ENCODE measurements around the gene CHID1.

The CHID1 gene

DNA sequence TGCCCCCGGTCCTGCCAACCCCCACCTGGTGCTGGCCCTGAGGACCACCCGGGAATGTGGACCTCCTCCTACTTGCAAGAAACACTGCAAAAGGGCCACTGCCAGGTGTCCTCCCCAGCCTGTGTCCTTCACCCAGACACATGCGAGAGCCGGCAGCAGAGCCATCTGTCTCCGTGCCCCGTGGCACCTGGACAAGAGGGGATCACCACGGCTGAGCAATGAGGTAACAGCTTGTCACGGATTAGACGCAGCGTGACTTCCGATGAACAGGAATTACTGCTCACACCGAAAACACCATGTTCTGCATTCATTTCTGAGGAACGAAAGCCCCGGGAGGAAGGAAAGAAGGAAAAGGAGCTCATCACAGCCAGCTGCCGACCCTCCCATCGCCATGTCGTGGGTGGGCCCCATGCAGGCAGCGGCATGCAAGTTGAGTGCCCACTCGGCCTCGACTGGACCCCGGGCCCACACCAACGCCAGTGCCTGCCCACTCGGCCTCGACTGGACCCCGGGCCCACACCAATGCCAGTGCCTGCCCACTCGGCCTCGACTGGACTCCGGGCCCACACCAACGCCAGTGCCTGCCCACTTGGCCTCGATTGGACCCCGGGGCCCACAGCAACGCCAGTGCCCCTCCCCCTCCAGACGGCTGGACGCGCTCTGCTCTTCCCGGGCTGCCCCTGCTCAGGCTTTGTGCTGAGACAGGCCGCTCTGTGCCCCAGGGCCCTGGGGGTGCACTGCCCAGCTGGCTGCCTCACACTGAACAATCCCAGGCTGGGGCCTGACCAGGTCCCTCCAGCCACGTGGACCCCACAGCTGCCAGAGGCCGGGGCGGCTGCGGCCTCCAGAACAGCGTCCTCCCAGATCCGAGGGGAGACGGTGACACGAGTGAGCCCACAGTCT lies 22.0 kb downstream of the CHID1 start:
- DNase-seq (ENCODE audit: low spot score): no peak

- no peak for DNase-seq (ENCODE audit: low spot score)
These were observed 23.0 kb downstream of the CHID1 start for GRCh38 chr11:887589-887988.

DNA sequence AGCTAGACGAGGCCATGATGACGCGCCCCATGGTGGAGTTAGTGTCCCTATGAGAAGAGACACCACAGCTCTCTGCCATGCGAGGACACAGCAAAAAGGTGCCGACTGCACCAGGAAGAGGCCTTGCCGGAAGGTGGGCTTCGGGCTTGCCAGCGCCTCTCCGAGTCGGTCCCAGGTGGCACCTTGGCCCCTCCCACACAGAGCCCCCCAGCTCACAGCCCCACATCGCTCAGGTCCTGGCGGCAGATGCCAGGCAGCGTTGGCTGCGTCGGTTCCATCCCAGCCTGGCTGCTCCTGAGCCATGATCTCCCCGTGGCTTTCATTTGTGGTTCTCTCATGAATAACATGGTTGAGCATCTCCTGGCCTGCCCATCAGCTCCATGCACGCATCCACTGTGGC lies 24.0 kb downstream of the CHID1 start:
- DNase-seq (ENCODE audit: low spot score): no peak

- no peak for DNase-seq (ENCODE audit: low spot score)
These were observed 26.0 kb downstream of the CHID1 start for GRCh38 chr11:884578-885070.

DNA sequence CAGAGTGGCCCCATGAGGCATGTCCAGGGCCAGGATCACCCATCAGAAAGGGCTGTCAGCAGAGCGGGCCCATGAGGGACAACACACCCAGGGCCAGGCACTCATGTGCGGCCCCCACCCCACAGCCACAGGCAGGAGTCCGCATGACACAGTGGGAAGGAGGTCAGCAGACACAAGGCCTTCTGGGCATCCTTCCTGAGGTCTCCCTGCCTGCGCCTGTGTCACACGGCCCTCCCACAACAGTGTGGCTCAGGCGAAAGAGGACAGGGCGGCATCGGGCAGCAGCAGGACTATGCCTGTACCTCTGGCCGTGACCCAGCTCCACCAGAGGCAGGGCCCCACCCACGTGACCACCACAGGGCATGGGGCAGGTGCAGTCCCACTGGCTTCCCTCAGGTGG lies 27.1 kb downstream of the CHID1 start:
- DNase-seq (ENCODE audit: low spot score): no peak

DNA sequence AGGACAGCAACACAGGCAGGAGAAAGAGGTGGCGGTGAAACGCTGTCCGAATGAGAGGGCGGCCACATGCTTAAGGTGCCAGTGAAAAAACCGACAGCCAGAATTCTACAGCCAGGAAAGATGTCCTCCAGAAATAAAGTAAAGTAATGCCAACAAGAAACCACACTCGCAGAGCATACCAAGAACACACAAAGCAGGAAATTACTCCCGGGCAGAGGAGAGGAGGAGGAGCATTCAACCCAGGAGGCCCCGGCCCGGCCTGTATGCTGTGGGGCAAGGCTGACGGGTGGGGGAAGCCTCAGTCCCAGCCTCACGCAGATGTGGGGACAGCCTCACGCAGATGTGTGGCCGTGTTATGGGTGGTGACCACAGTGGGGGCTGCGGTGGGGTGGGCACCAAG lies 28.0 kb downstream of the CHID1 start:
- DNase-seq (ENCODE audit: low spot score): no peak

DNA sequence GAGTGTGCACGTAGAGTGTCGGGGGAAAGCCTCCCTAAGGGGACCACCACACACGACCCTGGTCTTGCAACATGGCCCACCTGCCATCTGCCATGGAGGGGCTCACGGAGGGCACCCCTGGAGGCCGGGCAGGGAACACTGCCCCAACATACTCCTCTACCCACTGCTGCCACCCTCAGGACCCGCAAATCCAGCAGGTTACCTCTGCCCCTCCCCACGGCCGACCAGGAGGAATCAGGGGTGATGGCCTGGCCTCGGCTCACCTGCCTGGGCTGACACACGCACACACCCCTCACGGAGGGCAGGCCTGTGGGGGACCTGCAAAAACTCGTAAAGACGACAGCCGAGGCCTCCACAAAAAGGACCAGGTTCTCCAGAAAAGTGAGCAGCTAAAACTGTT lies 30.2 kb downstream of the CHID1 start:
- DNase-seq (ENCODE audit: low spot score): no peak

DNA sequence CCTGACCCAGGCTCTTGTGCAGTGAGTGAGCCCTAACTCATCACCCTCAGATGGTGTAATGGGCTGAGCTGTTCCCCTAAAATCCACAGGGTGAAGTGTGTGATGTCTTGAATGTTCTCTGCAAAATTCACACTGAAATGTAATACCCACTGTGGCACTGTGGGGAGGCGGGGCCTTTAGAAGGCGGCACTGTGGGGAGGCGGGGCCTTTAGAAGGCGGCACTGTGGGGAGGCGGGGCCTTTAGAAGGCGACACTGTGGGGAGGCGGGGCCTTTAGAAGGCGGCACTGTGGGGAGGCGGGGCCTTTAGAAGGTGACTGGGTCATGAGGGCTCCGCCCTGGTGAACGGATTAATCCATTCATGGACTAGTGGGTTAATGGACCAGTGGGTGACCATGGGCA lies 33.0 kb downstream of the CHID1 start:
- DNase-seq (ENCODE audit: low spot score): peak; percentile 79

- peak; percentile 39 for DNase-seq (ENCODE audit: low spot score)
These were observed 34.1 kb downstream of the CHID1 start for GRCh38 chr11:876545-876944.

GRCh38 chr11:875769-876301 lies 34.8 kb downstream of the CHID1 start:
- peak; percentile 91 for DNase-seq (ENCODE audit: low spot score)

GRCh38 chr11:875203-875602 lies 35.4 kb downstream of the CHID1 start:
- DNase-seq (ENCODE audit: low spot score): no peak

GRCh38 chr11:873706-874105 lies 36.9 kb downstream of the CHID1 start:
- DNase-seq (ENCODE audit: low spot score): no peak

DNA sequence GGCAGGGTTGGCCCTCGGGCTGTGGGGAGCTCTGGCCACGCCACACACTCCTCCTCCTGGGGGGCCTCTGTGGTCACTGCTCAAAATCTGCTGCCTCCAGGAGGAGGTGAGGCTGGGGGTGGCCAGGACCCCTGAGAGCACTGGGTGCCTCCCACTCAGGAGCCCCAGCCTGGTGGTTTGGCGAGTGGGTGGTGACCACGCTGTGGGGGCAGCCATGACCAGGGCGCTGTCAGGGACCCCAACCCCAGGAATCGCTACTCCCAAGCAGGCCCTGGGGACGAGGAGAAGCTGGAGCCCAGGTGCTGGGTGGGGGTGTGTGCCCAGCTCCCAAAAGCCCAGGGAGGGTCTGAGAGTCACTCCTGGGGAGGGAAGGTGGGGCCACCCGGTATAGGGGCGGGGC lies 37.8 kb downstream of the CHID1 start:
- no peak for DNase-seq (ENCODE audit: low spot score)

GRCh38 chr11:871472-871871 lies 39.1 kb downstream of the CHID1 start:
- DNase-seq (ENCODE audit: low spot score): no peak

- DNase-seq (ENCODE audit: low spot score): no peak
These were observed 40.2 kb downstream of the CHID1 start for GRCh38 chr11:870418-870817.

DNA sequence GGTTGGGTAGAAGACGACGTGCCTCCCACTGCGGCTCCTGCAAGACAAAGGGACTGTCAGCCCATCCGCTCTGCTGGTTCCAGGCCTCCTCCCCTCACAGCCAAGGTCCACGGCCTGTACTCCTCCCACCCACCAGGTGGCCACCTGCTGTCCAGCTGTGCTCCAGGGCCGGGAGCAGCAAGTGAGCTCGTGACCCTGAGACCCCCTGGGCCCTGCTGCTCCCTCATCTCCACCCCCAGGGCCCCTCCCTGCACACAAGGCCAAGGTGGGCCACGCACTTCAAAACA lies 40.5 kb downstream of the CHID1 start:
- DNase-seq (ENCODE audit: low spot score): no peak

DNA sequence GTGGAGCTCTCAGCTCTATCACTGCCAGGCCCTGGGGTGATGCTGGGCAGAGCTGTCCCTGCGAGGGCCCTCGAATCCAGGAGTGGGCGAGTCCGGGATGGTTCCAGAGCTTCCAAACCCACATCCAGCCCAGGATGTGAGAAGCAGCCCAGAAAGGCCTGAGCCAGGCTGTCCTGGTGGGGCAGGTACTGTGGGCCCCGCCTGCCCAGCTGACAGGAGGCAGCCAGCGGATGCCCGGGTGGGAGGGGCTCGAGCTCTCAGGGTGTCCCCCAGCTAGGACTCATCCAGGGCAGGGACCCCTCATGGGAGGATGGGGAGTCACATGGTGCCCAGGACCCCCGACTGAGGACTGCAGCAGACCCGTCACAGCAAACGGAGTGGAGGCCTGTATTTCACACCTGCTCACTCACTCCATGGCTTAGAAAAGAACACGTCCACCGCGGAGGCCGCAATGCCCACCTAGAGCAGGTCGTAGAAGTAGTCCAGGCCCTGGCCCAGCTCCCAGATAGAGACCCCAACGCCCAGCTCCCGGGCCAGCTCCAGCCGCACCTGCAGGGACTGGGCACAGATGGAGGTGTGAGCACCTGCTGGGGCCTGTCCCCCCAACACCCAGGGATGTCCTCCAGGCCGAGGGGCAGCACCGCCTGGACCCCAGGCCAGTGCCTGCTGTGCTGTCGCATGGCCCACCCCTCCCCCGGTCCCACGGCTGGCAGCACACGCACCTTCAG lies 41.0 kb downstream of the CHID1 start:
- DNase-seq (ENCODE audit: low spot score): no peak

- DNase-seq (ENCODE audit: low spot score): no peak
These were observed 41.8 kb downstream of the CHID1 start for GRCh38 chr11:868802-869201.

- no peak for DNase-seq (ENCODE audit: low spot score)
These were observed 42.2 kb downstream of the CHID1 start for GRCh38 chr11:868394-868793.

GRCh38 chr11:867856-868358 lies 42.7 kb downstream of the CHID1 start:
- DNase-seq (ENCODE audit: low spot score): no peak

DNA sequence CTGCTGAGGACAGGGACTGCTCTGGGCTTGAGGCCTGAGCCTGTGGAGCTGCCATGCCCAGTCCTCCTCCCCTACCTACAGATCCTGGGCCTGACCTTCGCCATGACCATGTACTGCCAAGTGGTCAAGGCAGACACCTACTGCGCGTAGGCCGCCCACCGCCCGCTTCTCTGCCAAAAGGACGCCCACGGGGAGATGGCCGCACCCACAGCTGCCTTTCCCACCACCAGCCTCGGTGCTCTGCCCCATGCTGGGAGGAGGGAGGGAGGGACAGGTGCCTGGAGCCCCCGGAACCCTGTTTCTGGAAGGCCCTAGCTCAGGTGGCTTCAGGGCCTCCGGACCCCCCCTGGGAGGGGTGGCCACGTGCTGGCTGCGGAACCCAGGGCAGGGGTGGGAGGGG lies 44.1 kb downstream of the CHID1 start:
- DNase-seq (ENCODE audit: low spot score): no peak

GRCh38 chr11:865462-866430 lies 44.9 kb downstream of the CHID1 start:
- DNase-seq (ENCODE audit: low spot score): no peak
